ENCODE results near the gene SLC39A2.

SLC39A2 gene

DNA sequence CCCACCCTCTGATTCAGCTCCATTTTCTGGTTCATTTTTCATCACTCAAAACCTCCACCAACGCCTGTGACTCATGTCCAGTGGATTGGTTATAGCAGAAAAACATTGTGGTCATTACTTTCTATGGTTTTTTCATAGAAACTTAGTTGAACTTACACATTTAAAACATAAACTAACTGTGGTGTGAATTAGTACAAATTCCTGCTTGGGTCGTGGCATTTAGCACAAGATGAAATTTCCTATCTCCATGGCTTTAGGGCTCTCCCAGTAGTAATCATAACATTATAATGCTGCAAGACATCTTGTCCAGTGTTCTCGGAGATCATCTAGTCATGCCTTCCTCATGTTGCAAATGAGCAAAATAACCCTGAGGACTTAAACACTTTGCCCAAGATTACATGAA lies 50.2 kb downstream of the SLC39A2 start:
- in situ Hi-C loops (cut with MboI; ENCODE audit: low sequenced_read_pairs, unreplicated experiment) = no loop called here
- DNase-seq (ENCODE audit: low spot score) = no peak
- TF ChIP-seq, protein P1, sequence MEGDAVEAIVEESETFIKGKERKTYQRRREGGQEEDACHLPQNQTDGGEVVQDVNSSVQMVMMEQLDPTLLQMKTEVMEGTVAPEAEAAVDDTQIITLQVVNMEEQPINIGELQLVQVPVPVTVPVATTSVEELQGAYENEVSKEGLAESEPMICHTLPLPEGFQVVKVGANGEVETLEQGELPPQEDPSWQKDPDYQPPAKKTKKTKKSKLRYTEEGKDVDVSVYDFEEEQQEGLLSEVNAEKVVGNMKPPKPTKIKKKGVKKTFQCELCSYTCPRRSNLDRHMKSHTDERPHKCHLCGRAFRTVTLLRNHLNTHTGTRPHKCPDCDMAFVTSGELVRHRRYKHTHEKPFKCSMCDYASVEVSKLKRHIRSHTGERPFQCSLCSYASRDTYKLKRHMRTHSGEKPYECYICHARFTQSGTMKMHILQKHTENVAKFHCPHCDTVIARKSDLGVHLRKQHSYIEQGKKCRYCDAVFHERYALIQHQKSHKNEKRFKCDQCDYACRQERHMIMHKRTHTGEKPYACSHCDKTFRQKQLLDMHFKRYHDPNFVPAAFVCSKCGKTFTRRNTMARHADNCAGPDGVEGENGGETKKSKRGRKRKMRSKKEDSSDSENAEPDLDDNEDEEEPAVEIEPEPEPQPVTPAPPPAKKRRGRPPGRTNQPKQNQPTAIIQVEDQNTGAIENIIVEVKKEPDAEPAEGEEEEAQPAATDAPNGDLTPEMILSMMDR (IDR thresholded peaks at IDR 0.05; ENCODE audit: borderline replicate concordance, control extremely low read depth, extremely low read depth, insufficient read depth, missing control alignments) = no peak

DNA sequence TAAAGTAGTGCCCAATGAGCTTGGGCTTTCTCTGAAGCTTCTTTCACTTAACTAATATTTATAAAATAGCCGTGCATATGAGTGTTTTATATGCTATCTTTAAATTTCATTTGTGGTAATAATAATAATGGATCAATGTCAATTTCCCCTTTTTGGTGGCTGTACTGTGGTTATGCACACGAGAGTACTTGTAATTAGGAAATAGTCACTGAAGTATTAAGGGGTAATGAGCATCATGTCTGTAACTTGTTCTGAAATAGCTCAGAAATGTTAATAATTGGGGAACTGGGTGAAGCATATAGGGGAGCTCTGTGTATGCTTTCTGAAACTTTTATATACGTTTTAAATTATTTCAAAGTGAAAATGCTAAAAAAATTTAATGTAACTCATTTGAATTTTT lies 51.5 kb downstream of the SLC39A2 start:
- no peak for DNase-seq (ENCODE audit: low spot score)
- TF ChIP-seq, protein P1 (IDR thresholded peaks at IDR 0.05; ENCODE audit: borderline replicate concordance, control extremely low read depth, extremely low read depth, insufficient read depth, missing control alignments) = no peak
- in situ Hi-C loops (cut with MboI; ENCODE audit: low sequenced_read_pairs, unreplicated experiment) = no loop called here
